K562 (cell line): ENCODE measurements around the gene HYAL3.

Source experiments
- HMGN3 ChIP-seq: IDR thresholded peaks from 2 replicates; pipeline ENCODE4 v1.6.1; 2011; ENCODE audit warnings: borderline replicate concordance, low read depth, mild to moderate bottlenecking, mixed read lengths, low read length; ENCODE audit not compliant: insufficient read length; ENCODE audit errors: extremely low read depth
- MAX ChIP-seq: sonication (generic); formaldehyde crosslinking; IDR thresholded peaks from 2 replicates; pipeline ENCODE4 v1.9.0; 2022; ENCODE audit warnings: mild to moderate bottlenecking, missing genetic modification reagents
- MLX ChIP-seq, 2 experiments: fragments of 450-650 bp in 1 of 2; sonication (generic) in 1 of 2; formaldehyde crosslinking; conservative IDR thresholded peaks; 2 replicates each; pipeline versions ENCODE4 v1.4.0 to v1.8.1; 2020 to 2022; ENCODE audit warnings: mild to moderate bottlenecking in 1 of 2, missing genetic modification reagents in 1 of 2
- SETDB1 ChIP-seq: IDR thresholded peaks from one replicate; pipeline ENCODE4 v1.6.1; 2012; ENCODE audit warnings: low read length, control low read depth, inconsistent platforms
- ZC3H4 ChIP-seq: sonication (generic); formaldehyde crosslinking; IDR thresholded peaks from 2 replicates; pipeline ENCODE4 v1.9.0; 2021; ENCODE audit warnings: missing genetic modification reagents, borderline replicate concordance

GRCh38 chr3:50321336-50322114, 22.3 kb upstream of the HYAL3 start:
- no peak for TF ChIP-seq MAX (CRISPR knock-in tag)
- no peak for TF ChIP-seq SETDB1
- no peak for TF ChIP-seq ZC3H4 (CRISPR knock-in tag)
- no peak for TF ChIP-seq HMGN3
- TF ChIP-seq MLX (CRISPR knock-in tag; conservative IDR thresholded peaks at IDR 0.05), result no peak
